Body of pancreas (tissue), 4 donors: ENCODE data around the gene OR2A5.
"Not testable (repeated sequence)": the region's sequence is repeated elsewhere in the genome, so short reads cannot be mapped to it uniquely, and the experiment has no call there.

Source experiments
- CTCF ChIP-seq, 7 experiments: fragments of 450-650 bp in 4 of 7; fragments of 200-600 bp in 3 of 7; sonication (generic) in 3 of 7; IDR thresholded peaks; one replicate each; pipeline ENCODE4 v1.5.1; 2016 to 2019; ENCODE audit warnings: antibody characterized with exemption in 7 of 7
- POLR2A ChIP-seq, 3 donors: fragments of 450-650 bp; IDR thresholded peaks; one replicate each; pipeline ENCODE4 v1.6.1; 2016; ENCODE audit warnings: antibody characterized with exemption in 3 of 3, mild to moderate bottlenecking in 2 of 3

GRCh38 chr7:144010061-144010460, 38.7 kb upstream of the OR2A5 start:
- TF ChIP-seq CTCF, POLR2A (IDR thresholded peaks at IDR 0.05): not testable (repeated sequence)
